GM23338 (cell line): ENCODE measurements around the gene CENPX. TPM values are rescaled to one million over a fixed set of nuclear protein-coding genes. Genes with fewer than 3 reads are reported as not detected.

ENCODE experiments used
- ATAC-seq: fragments of 200-7000 bp; cut with Tn5 transposase; 3 replicates; pipeline ENCODE4 v1.9.1; 2020
- DNase-seq: peaks from one replicate; pipeline ENCODE4 v3.0.0-alpha.2; 2015; ENCODE audit warnings: low spot score
- H2AFZ ChIP-seq: fragments of 200-600 bp; sonication (generic); 2 replicates; pipeline ENCODE4 v1.8.0; 2016; ENCODE audit warnings: antibody characterized with exemption, mild to moderate bottlenecking, moderate library complexity
- H3F3A ChIP-seq: fragments of 200-600 bp; sonication (generic); replicated peaks from 2 replicates; pipeline ENCODE4 v1.8.0; 2017; ENCODE audit warnings: antibody characterized with exemption, mixed run types, low read depth
- H3K27ac ChIP-seq: fragments of 200-600 bp; sonication (generic); 2 replicates; pipeline ENCODE4 v1.6.1; 2016; ENCODE audit warnings: low read depth
- H3K27me3 ChIP-seq: fragments of 200-600 bp; sonication (generic); 2 replicates; pipeline ENCODE4 v1.8.0; 2016; ENCODE audit warnings: mild to moderate bottlenecking, mixed run types, moderate library complexity; ENCODE audit not compliant: insufficient read depth
- H3K36me3 ChIP-seq: fragments of 200-600 bp; sonication (generic); 2 replicates; pipeline ENCODE4 v1.8.0; 2016; ENCODE audit warnings: mild to moderate bottlenecking; ENCODE audit not compliant: insufficient read depth
- H3K4me1 ChIP-seq: fragments of 200-600 bp; sonication (generic); 2 replicates; pipeline ENCODE4 v1.8.0; 2016; ENCODE audit warnings: mild to moderate bottlenecking, moderate library complexity; ENCODE audit not compliant: insufficient read depth
- H3K4me2 ChIP-seq: fragments of 200-600 bp; sonication (generic); 2 replicates; pipeline ENCODE4 v1.7.1; 2017; ENCODE audit warnings: mixed run types
- H3K4me3 ChIP-seq: fragments of 200-600 bp; sonication (generic); 2 replicates; pipeline ENCODE4 v1.6.1; 2016; ENCODE audit warnings: mixed run types
- H3K79me2 ChIP-seq: fragments of 200-600 bp; sonication (generic); replicated peaks from 2 replicates; pipeline ENCODE4 v1.8.0; 2017; ENCODE audit warnings: mild to moderate bottlenecking; ENCODE audit not compliant: insufficient read depth
- H3K9me2 ChIP-seq: fragments of 200-600 bp; sonication (generic); 2 replicates; pipeline ENCODE4 v1.8.0; 2017; ENCODE audit not compliant: insufficient read depth
- H4K20me1 ChIP-seq: fragments of 200-600 bp; sonication (generic); replicated peaks from 2 replicates; pipeline ENCODE4 v1.8.0; 2017; ENCODE audit warnings: mild to moderate bottlenecking; ENCODE audit not compliant: insufficient read depth
- H3K27ac Mint-ChIP-seq: 2 replicates; pipeline ENCODE4 v1.8.0; 2020; ENCODE audit warnings: inconsistent platforms, mild to moderate bottlenecking, moderate library complexity, mixed read lengths
- H3K27me3 Mint-ChIP-seq: 3 replicates; pipeline ENCODE4 v1.8.0; 2022; ENCODE audit warnings: low read depth, mild to moderate bottlenecking, moderate library complexity, mixed read lengths, inconsistent platforms; ENCODE audit not compliant: insufficient read depth, poor library complexity
- H3K36me3 Mint-ChIP-seq: 3 replicates; pipeline ENCODE4 v1.8.0; 2021; ENCODE audit warnings: low read depth, mild to moderate bottlenecking, inconsistent platforms, moderate library complexity, mixed read lengths
- H3K4me1 Mint-ChIP-seq: 3 replicates; pipeline ENCODE4 v1.8.0; 2020; ENCODE audit warnings: mild to moderate bottlenecking, inconsistent platforms, mixed read lengths
- H3K4me3 Mint-ChIP-seq: 3 replicates; pipeline ENCODE4 v1.8.0; 2021; ENCODE audit warnings: moderate library complexity, mild to moderate bottlenecking, inconsistent platforms, mixed read lengths
- H3K9me3 Mint-ChIP-seq: 3 replicates; pipeline ENCODE4 v1.8.0; 2020; ENCODE audit warnings: moderate library complexity, mild to moderate bottlenecking, inconsistent platforms, mixed read lengths
- CREB1 ChIP-seq: fragments of 250-450 bp; sonication (Bioruptor Pico); IDR thresholded peaks from 2 replicates; pipeline ENCODE4 v1.5.0; 2020; ENCODE audit warnings: low read depth, mild to moderate bottlenecking, moderate library complexity
- CTCF ChIP-seq, 2 experiments: fragments of 200-600 bp in 1 of 2; sonication (generic) in 1 of 2; conservative IDR thresholded peaks; 2 replicates each; pipeline versions ENCODE4 v1.5.1 to v1.6.1; 2016 to 2017; ENCODE audit warnings: antibody characterized with exemption in 2 of 2, low read depth in 2 of 2, mild to moderate bottlenecking in 2 of 2, moderate library complexity in 1 of 2
- ETS1 ChIP-seq: IDR thresholded peaks from 2 replicates; pipeline ENCODE4 v1.6.1; 2016; ENCODE audit warnings: antibody characterized with exemption
- EZH2 ChIP-seq: fragments of 200-600 bp; sonication (generic); IDR thresholded peaks from one replicate; pipeline ENCODE4 v1.8.0; 2017; ENCODE audit warnings: antibody characterized with exemption, mild to moderate bottlenecking, low read depth; ENCODE audit not compliant: unreplicated experiment
- EZH2phosphoT487 ChIP-seq: fragments of 200-600 bp; sonication (generic); IDR thresholded peaks from one replicate; pipeline ENCODE4 v1.8.1; 2018; ENCODE audit warnings: antibody characterized with exemption; ENCODE audit not compliant: unreplicated experiment
- JUNB ChIP-seq: IDR thresholded peaks from one replicate; pipeline ENCODE4 v1.6.1; 2016; ENCODE audit warnings: antibody characterized with exemption; ENCODE audit not compliant: unreplicated experiment
- NANOG ChIP-seq: IDR thresholded peaks from 2 replicates; pipeline ENCODE4 v1.6.1; 2016; ENCODE audit warnings: antibody characterized with exemption, borderline replicate concordance
- POLR2AphosphoS5 ChIP-seq: IDR thresholded peaks from 2 replicates; pipeline ENCODE4 v1.6.1; 2016; ENCODE audit warnings: antibody characterized with exemption, low read depth
- STAT1 ChIP-seq: IDR thresholded peaks from one replicate; pipeline ENCODE4 v1.6.1; 2016; ENCODE audit warnings: antibody characterized with exemption; ENCODE audit not compliant: unreplicated experiment
- ZNF114 ChIP-seq: fragments of 250-450 bp; sonication (Bioruptor Pico); IDR thresholded peaks from 2 replicates; pipeline ENCODE4 v1.5.0; 2020; ENCODE audit warnings: mild to moderate bottlenecking, moderate library complexity
- ZNF331 ChIP-seq: fragments of 250-450 bp; sonication (Bioruptor Pico); IDR thresholded peaks from 2 replicates; pipeline ENCODE4 v1.5.0; 2020; ENCODE audit warnings: low read depth, mild to moderate bottlenecking, moderate library complexity
- ZNF462 ChIP-seq: fragments of 250-450 bp; sonication (Bioruptor Pico); IDR thresholded peaks from 2 replicates; pipeline ENCODE4 v1.5.0; 2020; ENCODE audit warnings: mild to moderate bottlenecking, moderate library complexity
- polyA plus RNA-seq: library from polyadenylated mRNA; unstranded; fragments of >200 nt; fragmentation: Nextera tagmentation; extraction: Ambion mirVana; gene quantifications from 2 replicates; pipeline ENCODE4 v1.2.1, GENCODE V29; 2016
- total RNA-seq: library from RNA; depleted of rRNA; stranded (reverse); fragments of >200 nt; shearing (Covaris generic); gene quantifications from 2 replicates; pipeline ENCODE4 v1.2.3, GENCODE V29; 2014

Gene CENPX
- total and polyA plus RNA-seq, 2 experiments from 2014 or later = 114 to 157 TPM

- Histone ChIP-seq H3K79me2 (no peaks in the 10 kb centered on the region), H3F3A (0 out of 2 replicates have a peak, but pooled peaks cover 3% of the 10 kb centered on the region), H3K27ac (no peak overlapping the region), H3K36me3 (no peaks in the 10 kb centered on the region), H4K20me1 (no peaks in the 10 kb centered on the region; the same call in none of the 2 replicates), H3K4me1 (peaks cover 9% of the 10 kb centered on the region; the same call in 1 of the 2 replicates), H3K27me3 (no peaks in the 10 kb centered on the region), H3K4me3 (no peak overlapping the region), H3K9me2 (no peaks in the 10 kb centered on the region), H2AFZ (no peak overlapping the region), H3K4me2 (no peak overlapping the region)
- Mint-ChIP-seq H3K36me3 (peaks cover 41% of the 10 kb centered on the region), H3K27ac (no peak overlapping the region), H3K9me3 (no peaks in the 10 kb centered on the region), H3K4me3 (no peak overlapping the region), H3K27me3 (peaks cover 9% of the 10 kb centered on the region), H3K4me1 (peaks cover 15% of the 10 kb centered on the region)
- DNase-seq (no peak), ATAC-seq (no peak)
- no peak for TF ChIP-seq ZNF114 (CRISPR knock-in tag)
- TF ChIP-seq CTCF (conservative IDR thresholded peaks at IDR 0.05; ENCODE audit: low read depth in 2 of 2) = no peak
- no peak for TF ChIP-seq NANOG
- TF ChIP-seq POLR2AphosphoS5 = no peak
- TF ChIP-seq JUNB = no peak
- TF ChIP-seq CREB1 (CRISPR knock-in tag) = no peak
- TF ChIP-seq EZH2phosphoT487 = no peak
Measured at GRCh38 chr17:81987161-81987770, 35.4 kb downstream of the CENPX start.

DNA sequence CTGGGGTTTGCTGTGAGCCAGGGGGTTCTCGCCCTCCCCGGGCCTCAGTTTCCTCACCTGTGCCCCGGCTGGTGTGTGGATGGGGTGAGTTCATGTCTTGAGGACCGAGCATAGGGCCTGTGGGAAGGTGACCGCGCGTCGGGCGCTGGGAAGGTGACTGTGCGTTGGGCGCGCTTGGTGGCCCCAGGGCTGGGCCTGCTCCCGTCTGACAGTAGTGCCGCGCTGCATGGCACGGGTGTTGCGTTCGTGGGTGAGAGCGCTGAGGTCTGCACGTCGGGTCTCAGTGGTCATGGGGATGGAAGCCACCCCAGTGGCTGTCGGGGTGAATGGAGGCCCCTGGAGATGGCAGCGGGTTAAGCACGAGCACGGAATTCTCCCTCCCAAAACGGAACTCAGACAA lies 36.1 kb downstream of the CENPX start:
- ATAC-seq (no peak), DNase-seq (no peak)
- H3F3A ChIP-seq = 0 out of 2 replicates have a peak, but pooled peaks cover 3% of the 10 kb centered on the region
- H2AFZ ChIP-seq = no peak overlapping the region
- H3K79me2 ChIP-seq = no peaks in the 10 kb centered on the region
- H3K4me2 ChIP-seq = no peak overlapping the region
- Mint-ChIP-seq H3K4me1 (peaks cover 10% of the 10 kb centered on the region), H3K9me3 (no peaks in the 10 kb centered on the region), H3K27me3 (peaks cover 9% of the 10 kb centered on the region), H3K36me3 (peaks cover 41% of the 10 kb centered on the region), H3K27ac (no peak overlapping the region), H3K4me3 (no peak overlapping the region; the same call in 2 of the 3 replicates)
- no peaks in the 10 kb centered on the region for H3K36me3 ChIP-seq
- no peaks in the 10 kb centered on the region for H3K9me2 ChIP-seq
- H4K20me1 ChIP-seq = no peaks in the 10 kb centered on the region; the same call in none of the 2 replicates
- no peak overlapping the region for H3K4me3 ChIP-seq
- H3K27me3 ChIP-seq = no peaks in the 10 kb centered on the region
- peaks cover 2% of the 10 kb centered on the region; the same call in 1 of the 2 replicates for H3K4me1 ChIP-seq
- H3K27ac ChIP-seq = no peak overlapping the region
- no peak for TF ChIP-seq ZNF331 (CRISPR knock-in tag)
- no peak for TF ChIP-seq STAT1
- no peak for TF ChIP-seq EZH2phosphoT487
- no peak for TF ChIP-seq POLR2AphosphoS5
- TF ChIP-seq EZH2 = no peak
- no peak for TF ChIP-seq CREB1 (CRISPR knock-in tag)
- no peak for TF ChIP-seq ETS1
- TF ChIP-seq JUNB = no peak
- TF ChIP-seq NANOG = no peak
- no peak for TF ChIP-seq ZNF114 (CRISPR knock-in tag)
- TF ChIP-seq ZNF462 = no peak
